Upper lobe of left lung (tissue), 4 donors: ENCODE results near the gene MOGAT2.

Experiments
- EP300 ChIP-seq, 4 donors: sonication (generic); formaldehyde crosslinking; IDR thresholded peaks; one replicate each; pipeline ENCODE4 v1.5.1; 2017; ENCODE audit warnings: antibody characterized with exemption in 4 of 4, control low read depth in 2 of 4
- POLR2A ChIP-seq, 4 donors: fragments of 450-650 bp; IDR thresholded peaks; one replicate each; pipeline ENCODE4 v1.5.1; 2016 to 2017; ENCODE audit warnings: antibody characterized with exemption in 4 of 4, mild to moderate bottlenecking in 2 of 4
- POLR2AphosphoS5 ChIP-seq, 2 donors: sonication (generic); formaldehyde crosslinking; IDR thresholded peaks; one replicate each; pipeline ENCODE4 v1.5.1; 2017; ENCODE audit warnings: antibody characterized with exemption in 2 of 2
- TF ChIP-seq, protein P1 (sequence below), 6 experiments: fragments of 450-650 bp in 4 of 6; fragments of 200-600 bp in 2 of 6; sonication (generic) in 2 of 6; IDR thresholded peaks; one replicate each; pipeline ENCODE4 v1.5.1; 2016 to 2019; ENCODE audit warnings: antibody characterized with exemption in 6 of 6

GRCh38 chr11:75677275-75677674 lies 40.4 kb upstream of the MOGAT2 start:
- TF ChIP-seq, protein P1, sequence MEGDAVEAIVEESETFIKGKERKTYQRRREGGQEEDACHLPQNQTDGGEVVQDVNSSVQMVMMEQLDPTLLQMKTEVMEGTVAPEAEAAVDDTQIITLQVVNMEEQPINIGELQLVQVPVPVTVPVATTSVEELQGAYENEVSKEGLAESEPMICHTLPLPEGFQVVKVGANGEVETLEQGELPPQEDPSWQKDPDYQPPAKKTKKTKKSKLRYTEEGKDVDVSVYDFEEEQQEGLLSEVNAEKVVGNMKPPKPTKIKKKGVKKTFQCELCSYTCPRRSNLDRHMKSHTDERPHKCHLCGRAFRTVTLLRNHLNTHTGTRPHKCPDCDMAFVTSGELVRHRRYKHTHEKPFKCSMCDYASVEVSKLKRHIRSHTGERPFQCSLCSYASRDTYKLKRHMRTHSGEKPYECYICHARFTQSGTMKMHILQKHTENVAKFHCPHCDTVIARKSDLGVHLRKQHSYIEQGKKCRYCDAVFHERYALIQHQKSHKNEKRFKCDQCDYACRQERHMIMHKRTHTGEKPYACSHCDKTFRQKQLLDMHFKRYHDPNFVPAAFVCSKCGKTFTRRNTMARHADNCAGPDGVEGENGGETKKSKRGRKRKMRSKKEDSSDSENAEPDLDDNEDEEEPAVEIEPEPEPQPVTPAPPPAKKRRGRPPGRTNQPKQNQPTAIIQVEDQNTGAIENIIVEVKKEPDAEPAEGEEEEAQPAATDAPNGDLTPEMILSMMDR (IDR thresholded peaks at IDR 0.05), result no peak
- TF ChIP-seq POLR2A (IDR thresholded peaks at IDR 0.05) (no peak), POLR2AphosphoS5 (IDR thresholded peaks at IDR 0.05) (no peak), EP300 (IDR thresholded peaks at IDR 0.05) (no peak)
